ENCODE results near the gene CDK19.

The CDK19 gene

GRCh38 chr6:110567957-110568696 is 247.1 kb downstream of the CDK19 start:
- peak; percentile 59 for DNase-seq

GRCh38 chr6:110566346-110567125 is 248.7 kb downstream of the CDK19 start:
- no peak for DNase-seq

GRCh38 chr6:110564703-110565421 is 250.4 kb downstream of the CDK19 start:
- DNase-seq = no peak

GRCh38 chr6:110563711-110564110 is 251.6 kb downstream of the CDK19 start:
- peak; percentile 99 for DNase-seq

- no peak for DNase-seq
Observed at GRCh38 chr6:110562316-110562915, 252.9 kb downstream of the CDK19 start.

GRCh38 chr6:110561696-110562095 is 253.6 kb downstream of the CDK19 start:
- no peak for DNase-seq

DNA sequence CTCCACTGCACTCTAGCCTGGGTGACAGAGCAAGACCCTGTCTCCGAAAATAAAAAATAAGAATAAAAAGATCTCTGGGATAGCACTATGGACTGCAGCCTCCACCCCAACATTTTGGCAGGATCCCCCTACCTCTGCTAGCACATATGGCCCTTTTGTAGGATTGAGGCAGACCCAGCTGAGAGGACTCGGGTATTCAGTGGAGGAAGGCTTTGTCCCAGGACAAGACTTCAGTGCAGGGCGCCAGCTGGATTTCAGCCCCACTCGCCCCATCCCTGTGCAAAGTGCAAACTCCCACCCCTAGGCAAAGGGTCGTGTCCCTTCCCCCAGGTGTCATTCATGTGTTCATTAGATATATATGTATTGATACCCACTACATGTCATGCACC is 254.3 kb downstream of the CDK19 start:
- DNase-seq = no peak

DNA sequence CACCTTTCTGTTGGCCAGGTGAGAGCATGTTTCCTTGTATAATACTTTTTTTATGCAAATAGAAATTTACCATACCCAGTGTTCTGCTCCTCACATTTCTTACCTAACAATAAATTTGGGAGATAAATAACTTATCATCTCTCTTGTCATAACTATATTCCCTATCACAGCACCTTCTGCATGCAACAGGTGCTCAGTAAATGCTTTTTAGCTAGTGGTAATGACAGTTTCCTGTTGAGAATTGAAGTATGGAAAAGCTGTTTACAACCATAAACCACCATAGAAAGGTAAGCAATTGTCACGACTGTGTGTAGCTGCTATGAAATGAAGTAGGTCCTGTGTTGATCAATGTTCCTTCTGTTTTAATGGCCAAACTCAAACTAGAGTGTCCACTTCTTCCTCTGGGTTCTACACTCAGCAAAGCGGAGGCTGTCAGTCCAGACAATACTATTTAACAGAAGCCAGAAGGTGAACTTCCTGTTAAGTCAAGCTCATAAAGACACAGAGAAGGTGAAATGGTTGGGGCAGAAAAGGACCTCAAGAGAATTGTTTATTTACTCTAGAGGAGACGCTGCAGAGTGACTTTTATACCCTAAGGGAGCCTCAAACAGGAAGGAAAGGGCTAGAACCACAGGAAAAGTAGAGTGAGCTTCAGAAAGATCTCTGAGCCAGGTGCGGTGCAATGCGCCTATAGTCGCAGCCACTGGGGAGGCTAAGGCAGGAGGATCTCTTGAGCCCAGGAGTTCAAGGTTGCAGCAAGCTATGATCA is 254.8 kb downstream of the CDK19 start:
- no peak for DNase-seq
